Tibial nerve (tissue), 4 donors: Measurements from ENCODE around the gene DROSHA.

Source experiments
- CTCF ChIP-seq, 5 experiments: fragments of 200-600 bp in 3 of 5; fragments of 450-650 bp in 2 of 5; sonication (generic) in 3 of 5; IDR thresholded peaks; one replicate each; pipeline ENCODE4 v1.5.1; 2016 to 2019; ENCODE audit warnings: antibody characterized with exemption in 5 of 5, mild to moderate bottlenecking in 3 of 5, moderate library complexity in 2 of 5
- EP300 ChIP-seq, 2 donors: sonication (generic); formaldehyde crosslinking; IDR thresholded peaks; one replicate each; pipeline ENCODE4 v1.6.1; 2017; ENCODE audit warnings: antibody characterized with exemption in 2 of 2, mild to moderate bottlenecking in 1 of 2
- POLR2A ChIP-seq, 2 donors: fragments of 450-650 bp; IDR thresholded peaks; one replicate each; pipeline ENCODE4 v1.6.1; 2017; ENCODE audit warnings: antibody characterized with exemption in 2 of 2, mild to moderate bottlenecking in 2 of 2, moderate library complexity in 2 of 2

- no peak for TF ChIP-seq CTCF (IDR thresholded peaks at IDR 0.05)
- TF ChIP-seq EP300 (IDR thresholded peaks at IDR 0.05): no peak
- TF ChIP-seq POLR2A (IDR thresholded peaks at IDR 0.05): no peak
These were observed 31.3 kb upstream of the DROSHA start for GRCh38 chr5:31563216-31563615.
